ENCODE measurements around the gene WBP2. TPM values are rescaled to one million over a fixed set of nuclear protein-coding genes. Genes with fewer than 3 reads are reported as not detected.
A peak's percentile ranks its signal among the peaks of the same experiment; 100 is the strongest.

The WBP2 gene
- total and polyA plus RNA-seq, 2 of the 13 experiments (the other 11 are each of a cell fraction or from before 2014, with no cell fraction given) = 29.2 to 29.5 TPM

DNA sequence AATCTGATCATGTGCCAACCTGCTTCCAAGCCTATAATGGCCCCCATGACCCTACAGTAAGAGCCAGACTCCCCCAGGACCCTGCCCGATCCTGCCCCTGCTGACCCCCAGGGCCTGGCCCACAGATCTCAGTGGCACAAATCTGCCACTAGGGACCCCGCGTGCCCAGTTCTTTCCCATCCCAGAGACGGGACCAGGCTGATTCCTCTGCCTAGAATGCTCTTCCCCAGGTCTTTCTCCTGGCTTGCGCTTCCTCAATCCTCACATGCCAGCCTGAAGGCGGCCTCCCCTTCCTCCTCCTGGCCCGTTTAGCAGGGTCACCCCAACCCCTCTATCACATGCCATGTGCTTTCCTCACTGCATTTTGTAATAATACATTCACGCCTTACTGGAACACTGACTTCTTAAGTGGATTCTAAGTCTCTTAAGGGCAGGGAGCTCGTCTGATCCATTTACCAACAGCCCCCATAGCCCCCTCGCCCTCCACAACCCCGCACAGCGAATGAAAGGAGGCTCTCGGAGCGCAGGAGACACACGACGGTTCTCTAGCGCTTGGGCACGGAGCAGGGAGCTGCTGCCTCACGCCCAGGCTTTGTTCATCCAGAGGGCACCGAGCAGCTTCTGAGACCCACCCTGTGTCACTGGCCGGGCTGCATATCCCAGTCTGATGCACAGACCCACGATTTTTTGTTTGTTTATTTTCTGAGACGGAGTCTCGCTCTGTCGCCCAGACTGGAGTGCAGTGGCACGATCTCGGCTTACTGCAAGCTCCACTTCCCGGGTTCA is 40.4 kb upstream of the WBP2 start (continued):
- TF ChIP-seq, protein P1, sequence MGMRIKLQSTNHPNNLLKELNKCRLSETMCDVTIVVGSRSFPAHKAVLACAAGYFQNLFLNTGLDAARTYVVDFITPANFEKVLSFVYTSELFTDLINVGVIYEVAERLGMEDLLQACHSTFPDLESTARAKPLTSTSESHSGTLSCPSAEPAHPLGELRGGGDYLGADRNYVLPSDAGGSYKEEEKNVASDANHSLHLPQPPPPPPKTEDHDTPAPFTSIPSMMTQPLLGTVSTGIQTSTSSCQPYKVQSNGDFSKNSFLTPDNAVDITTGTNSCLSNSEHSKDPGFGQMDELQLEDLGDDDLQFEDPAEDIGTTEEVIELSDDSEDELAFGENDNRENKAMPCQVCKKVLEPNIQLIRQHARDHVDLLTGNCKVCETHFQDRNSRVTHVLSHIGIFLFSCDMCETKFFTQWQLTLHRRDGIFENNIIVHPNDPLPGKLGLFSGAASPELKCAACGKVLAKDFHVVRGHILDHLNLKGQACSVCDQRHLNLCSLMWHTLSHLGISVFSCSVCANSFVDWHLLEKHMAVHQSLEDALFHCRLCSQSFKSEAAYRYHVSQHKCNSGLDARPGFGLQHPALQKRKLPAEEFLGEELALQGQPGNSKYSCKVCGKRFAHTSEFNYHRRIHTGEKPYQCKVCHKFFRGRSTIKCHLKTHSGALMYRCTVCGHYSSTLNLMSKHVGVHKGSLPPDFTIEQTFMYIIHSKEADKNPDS (CRISPR knock-in tag; IDR thresholded peaks at IDR 0.05) = 0 out of 2 replicates have a peak, but pooled peaks have one; percentile 46
- TF ChIP-seq ZNF747 (CRISPR knock-in tag; IDR thresholded peaks at IDR 0.05; ENCODE audit: borderline replicate concordance) = no peak
- no peak; the same call in 1 of the 2 replicates for TF ChIP-seq RXRB (CRISPR knock-in tag; IDR thresholded peaks at IDR 0.05; ENCODE audit: borderline replicate concordance)
- TF ChIP-seq, protein P2, sequence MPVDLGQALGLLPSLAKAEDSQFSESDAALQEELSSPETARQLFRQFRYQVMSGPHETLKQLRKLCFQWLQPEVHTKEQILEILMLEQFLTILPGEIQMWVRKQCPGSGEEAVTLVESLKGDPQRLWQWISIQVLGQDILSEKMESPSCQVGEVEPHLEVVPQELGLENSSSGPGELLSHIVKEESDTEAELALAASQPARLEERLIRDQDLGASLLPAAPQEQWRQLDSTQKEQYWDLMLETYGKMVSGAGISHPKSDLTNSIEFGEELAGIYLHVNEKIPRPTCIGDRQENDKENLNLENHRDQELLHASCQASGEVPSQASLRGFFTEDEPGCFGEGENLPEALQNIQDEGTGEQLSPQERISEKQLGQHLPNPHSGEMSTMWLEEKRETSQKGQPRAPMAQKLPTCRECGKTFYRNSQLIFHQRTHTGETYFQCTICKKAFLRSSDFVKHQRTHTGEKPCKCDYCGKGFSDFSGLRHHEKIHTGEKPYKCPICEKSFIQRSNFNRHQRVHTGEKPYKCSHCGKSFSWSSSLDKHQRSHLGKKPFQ (CRISPR knock-in tag; IDR thresholded peaks at IDR 0.05; ENCODE audit: insufficient replicate concordance) = peak; percentile 2
- TF ChIP-seq, protein P3, sequence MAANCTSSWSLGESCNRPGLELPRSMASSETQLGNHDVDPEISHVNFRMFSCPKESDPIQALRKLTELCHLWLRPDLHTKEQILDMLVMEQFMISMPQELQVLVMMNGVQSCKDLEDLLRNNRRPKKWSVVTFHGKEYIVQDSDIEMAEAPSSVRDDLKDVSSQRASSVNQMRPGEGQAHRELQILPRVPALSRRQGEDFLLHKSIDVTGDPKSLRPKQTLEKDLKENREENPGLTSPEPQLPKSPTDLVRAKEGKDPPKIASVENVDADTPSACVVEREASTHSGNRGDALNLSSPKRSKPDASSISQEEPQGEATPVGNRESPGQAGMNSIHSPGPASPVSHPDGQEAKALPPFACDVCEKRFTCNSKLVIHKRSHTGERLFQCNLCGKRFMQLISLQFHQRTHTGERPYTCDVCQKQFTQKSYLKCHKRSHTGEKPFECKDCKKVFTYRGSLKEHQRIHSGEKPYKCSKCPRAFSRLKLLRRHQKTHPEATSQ (CRISPR knock-in tag; IDR thresholded peaks at IDR 0.05; ENCODE audit: borderline replicate concordance) = no peak
- TF ChIP-seq ZNF792 (CRISPR knock-in tag; IDR thresholded peaks at IDR 0.05) = no peak
- TF ChIP-seq ZFYVE20 (CRISPR knock-in tag; IDR thresholded peaks at IDR 0.05; ENCODE audit: borderline replicate concordance, low read depth) = no peak
- TF ChIP-seq HOXD1 (CRISPR knock-in tag; IDR thresholded peaks at IDR 0.05) = peak; percentile 14; the same call in 1 of the 2 replicates
- TF ChIP-seq, protein P4, sequence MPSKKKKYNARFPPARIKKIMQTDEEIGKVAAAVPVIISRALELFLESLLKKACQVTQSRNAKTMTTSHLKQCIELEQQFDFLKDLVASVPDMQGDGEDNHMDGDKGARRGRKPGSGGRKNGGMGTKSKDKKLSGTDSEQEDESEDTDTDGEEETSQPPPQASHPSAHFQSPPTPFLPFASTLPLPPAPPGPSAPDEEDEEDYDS (CRISPR knock-in tag; IDR thresholded peaks at IDR 0.05) = no peak
- peak; percentile 59; the same call in 1 of the 2 replicates for TF ChIP-seq ZIK1 (CRISPR knock-in tag; IDR thresholded peaks at IDR 0.05; ENCODE audit: borderline replicate concordance, low read depth)
- TF ChIP-seq ISX (CRISPR knock-in tag; conservative IDR thresholded peaks at IDR 0.05) = 0 out of 2 replicates have a peak, but pooled peaks have one; percentile 53
- no peak; the same call in 1 of the 2 replicates for TF ChIP-seq TAF1 (CRISPR knock-in tag; IDR thresholded peaks at IDR 0.05)
- 0 out of 2 replicates have a peak, but pooled peaks have one; percentile 7 for TF ChIP-seq GTF3A (CRISPR knock-in tag; conservative IDR thresholded peaks at IDR 0.05)
- TF ChIP-seq PCBP2 (optimal IDR thresholded peaks at IDR 0.05; ENCODE audit: low read depth, low read length, poor library complexity, severe bottlenecking) = no peak
- no peak for TF ChIP-seq ZNF652 (CRISPR knock-in tag; IDR thresholded peaks at IDR 0.05; ENCODE audit: borderline replicate concordance, low read depth)
- peak; percentile 19 for TF ChIP-seq AGO1 (IDR thresholded peaks at IDR 0.05; ENCODE audit: low read depth, low read length, poor library complexity, severe bottlenecking)
- TF ChIP-seq, protein P5, sequence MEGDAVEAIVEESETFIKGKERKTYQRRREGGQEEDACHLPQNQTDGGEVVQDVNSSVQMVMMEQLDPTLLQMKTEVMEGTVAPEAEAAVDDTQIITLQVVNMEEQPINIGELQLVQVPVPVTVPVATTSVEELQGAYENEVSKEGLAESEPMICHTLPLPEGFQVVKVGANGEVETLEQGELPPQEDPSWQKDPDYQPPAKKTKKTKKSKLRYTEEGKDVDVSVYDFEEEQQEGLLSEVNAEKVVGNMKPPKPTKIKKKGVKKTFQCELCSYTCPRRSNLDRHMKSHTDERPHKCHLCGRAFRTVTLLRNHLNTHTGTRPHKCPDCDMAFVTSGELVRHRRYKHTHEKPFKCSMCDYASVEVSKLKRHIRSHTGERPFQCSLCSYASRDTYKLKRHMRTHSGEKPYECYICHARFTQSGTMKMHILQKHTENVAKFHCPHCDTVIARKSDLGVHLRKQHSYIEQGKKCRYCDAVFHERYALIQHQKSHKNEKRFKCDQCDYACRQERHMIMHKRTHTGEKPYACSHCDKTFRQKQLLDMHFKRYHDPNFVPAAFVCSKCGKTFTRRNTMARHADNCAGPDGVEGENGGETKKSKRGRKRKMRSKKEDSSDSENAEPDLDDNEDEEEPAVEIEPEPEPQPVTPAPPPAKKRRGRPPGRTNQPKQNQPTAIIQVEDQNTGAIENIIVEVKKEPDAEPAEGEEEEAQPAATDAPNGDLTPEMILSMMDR (CRISPR knock-in tag; IDR thresholded peaks at IDR 0.05) = peak; percentile 58
- TF ChIP-seq NCOA2 (CRISPR knock-in tag; IDR thresholded peaks at IDR 0.05) = no peak

Measured in HepG2 (cell line).